ENCODE results near the gene TRIM45.

- TF ChIP-seq POLR2A (IDR thresholded peaks at IDR 0.05), result no peak
- TF ChIP-seq, protein P1, sequence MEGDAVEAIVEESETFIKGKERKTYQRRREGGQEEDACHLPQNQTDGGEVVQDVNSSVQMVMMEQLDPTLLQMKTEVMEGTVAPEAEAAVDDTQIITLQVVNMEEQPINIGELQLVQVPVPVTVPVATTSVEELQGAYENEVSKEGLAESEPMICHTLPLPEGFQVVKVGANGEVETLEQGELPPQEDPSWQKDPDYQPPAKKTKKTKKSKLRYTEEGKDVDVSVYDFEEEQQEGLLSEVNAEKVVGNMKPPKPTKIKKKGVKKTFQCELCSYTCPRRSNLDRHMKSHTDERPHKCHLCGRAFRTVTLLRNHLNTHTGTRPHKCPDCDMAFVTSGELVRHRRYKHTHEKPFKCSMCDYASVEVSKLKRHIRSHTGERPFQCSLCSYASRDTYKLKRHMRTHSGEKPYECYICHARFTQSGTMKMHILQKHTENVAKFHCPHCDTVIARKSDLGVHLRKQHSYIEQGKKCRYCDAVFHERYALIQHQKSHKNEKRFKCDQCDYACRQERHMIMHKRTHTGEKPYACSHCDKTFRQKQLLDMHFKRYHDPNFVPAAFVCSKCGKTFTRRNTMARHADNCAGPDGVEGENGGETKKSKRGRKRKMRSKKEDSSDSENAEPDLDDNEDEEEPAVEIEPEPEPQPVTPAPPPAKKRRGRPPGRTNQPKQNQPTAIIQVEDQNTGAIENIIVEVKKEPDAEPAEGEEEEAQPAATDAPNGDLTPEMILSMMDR (IDR thresholded peaks at IDR 0.05), result no peak
These were observed 16.6 kb upstream of the TRIM45 start for GRCh38 chr1:117138106-117138505.
